GM12878 (cell line): ENCODE data around the gene CAB39. TPM values are rescaled to one million over a fixed set of nuclear protein-coding genes. Genes with fewer than 3 reads are reported as not detected.

Experiments used
- ATAC-seq: fragments of 200-7000 bp; cut with Tn5 transposase; 3 replicates; pipeline ENCODE4 v1.9.1; 2020; ENCODE audit warnings: mild to moderate bottlenecking, moderate library complexity
- BruUV-seq: library from RNA; stranded (reverse); fragments of 400-500 nt; replicated peaks from 2 replicates; lab custom pipeline; 2021; lab: Mats Ljungman, UMichigan
- CTCF ChIA-PET: fragments of 300-600 bp; sonication (Branson Sonifier 250); formaldehyde crosslinking; extraction: SDS; loops from one replicate; lab custom pipeline; 2021; ENCODE audit warnings: inconsistent platforms; lab: Yijun Ruan, JAX
- POLR2A ChIA-PET: fragments of 350-600 bp; formaldehyde crosslinking; extraction: SDS; loops from one replicate; lab custom pipeline; 2021; ENCODE audit warnings: inconsistent platforms; lab: Charles Lee
- RAD21 ChIA-PET: fragments of 300-600 bp; sonication (Branson Sonifier 250); formaldehyde crosslinking; loops from one replicate; lab custom pipeline; 2023; ENCODE audit warnings: antibody characterized with exemption; ENCODE audit not compliant: unreplicated experiment; lab: Charles Lee
- SMC1A ChIA-PET: fragments of 300-600 bp; sonication (Branson Sonifier 250); formaldehyde crosslinking; loops from one replicate; lab custom pipeline; 2023; ENCODE audit not compliant: unreplicated experiment, uncharacterized antibody; lab: Charles Lee
- DNase-seq: peaks from one replicate; pipeline ENCODE4 v3.0.0-alpha.2; 2011; ENCODE audit warnings: low read depth, low spot score
- FAIRE-seq: peaks from 3 replicates; lab custom pipeline; 2011; peaks lifted over from hg19 to GRCh38; lab: Jason Lieb, UNC
- H2AFZ ChIP-seq: 2 replicates; pipeline ENCODE4 v1.6.0; 2011; ENCODE audit warnings: low read depth, low read length, control low read depth; ENCODE audit not compliant: control insufficient read depth
- H3K27ac ChIP-seq: 2 replicates; pipeline ENCODE4 v1.5.1; 2011; ENCODE audit warnings: control low read depth; ENCODE audit not compliant: control insufficient read depth, insufficient read depth
- H3K27me3 ChIP-seq, 2 experiments: replicated peaks in 1 of 2; 2 replicates each; pipeline versions ENCODE4 v1.6.0 to v1.6.1; 2011; ENCODE audit warnings: low read length in 1 of 2; ENCODE audit not compliant: control insufficient read depth in 2 of 2, insufficient read depth in 2 of 2
- H3K36me3 ChIP-seq, 2 experiments: 2 replicates each; pipeline ENCODE4 v1.5.1; 2011; ENCODE audit warnings: low read length in 1 of 2; ENCODE audit not compliant: control insufficient read depth in 2 of 2, insufficient read depth in 2 of 2
- H3K4me1 ChIP-seq: 2 replicates; pipeline ENCODE4 v1.6.1; 2011; ENCODE audit warnings: mild to moderate bottlenecking, low read length, moderate library complexity, mixed read lengths; ENCODE audit not compliant: control insufficient read depth, insufficient read depth
- H3K4me2 ChIP-seq: 2 replicates; pipeline ENCODE4 v1.6.0; 2011; ENCODE audit warnings: control low read depth; ENCODE audit not compliant: control insufficient read depth, insufficient read depth
- H3K4me3 ChIP-seq: fragments of 200-600 bp; sonication (generic); 2 replicates; pipeline ENCODE4 v1.5.1; 2016
- H3K79me2 ChIP-seq: 2 replicates; pipeline ENCODE4 v1.6.0; 2011; ENCODE audit warnings: low read length; ENCODE audit not compliant: control insufficient read depth, insufficient read depth
- H3K9ac ChIP-seq: 2 replicates; pipeline ENCODE4 v1.8.0; 2011; ENCODE audit warnings: low read length, control low read depth, mixed read lengths; ENCODE audit not compliant: control insufficient read depth, insufficient read depth
- H3K9me3 ChIP-seq: replicated peaks from 3 replicates; pipeline ENCODE4 v1.5.1; 2011; ENCODE audit warnings: mild to moderate bottlenecking, low read length; ENCODE audit not compliant: control insufficient read depth, insufficient read depth
- H4K20me1 ChIP-seq: 2 replicates; pipeline ENCODE4 v1.6.0; 2011; ENCODE audit not compliant: control insufficient read depth, insufficient read depth
- CREM ChIP-seq: IDR thresholded peaks from 2 replicates; pipeline ENCODE4 v1.6.1; 2014; ENCODE audit warnings: antibody characterized with exemption, low read depth
- FOXM1 ChIP-seq: IDR thresholded peaks from 2 replicates; pipeline ENCODE4 v1.6.1; 2012; ENCODE audit warnings: low read depth, mild to moderate bottlenecking, inconsistent platforms, low read length, moderate library complexity
- GABPA ChIP-seq: IDR thresholded peaks from 2 replicates; pipeline ENCODE4 v1.6.1; 2014; ENCODE audit warnings: antibody characterized with exemption, low read depth, mild to moderate bottlenecking, inconsistent platforms
- SUZ12 ChIP-seq: fragments of 200-600 bp; sonication (generic); IDR thresholded peaks from one replicate; pipeline ENCODE4 v1.6.1; 2018; ENCODE audit warnings: antibody characterized with exemption, mild to moderate bottlenecking; ENCODE audit not compliant: unreplicated experiment
- YY1 ChIP-seq: IDR thresholded peaks from 2 replicates; pipeline ENCODE4 v1.6.1; 2011; ENCODE audit warnings: low read depth, mild to moderate bottlenecking, low read length
- WGBS: methylation state at CpG from one replicate; pipeline ENCODE4 v1.1.6; 2016; ENCODE audit warnings: low lambda C conversion rate; ENCODE audit not compliant: insufficient replicate concordance, insufficient coverage; ENCODE audit errors: missing lambda C conversion rate; 5-methylcytosine and 5-hydroxymethylcytosine counted together
- in situ Hi-C: fragments of 300-500 bp; cut with MboI; formaldehyde crosslinking; loops from 9 replicates; pipeline ENCODE4 v1.14.3; 2018; ENCODE audit warnings: mixed read lengths
- intact Hi-C: fragments of 100-400 bp; cut with micrococcal nuclease; formaldehyde crosslinking; loops from one replicate; pipeline ENCODE4 v1.14.2; 2022; ENCODE audit not compliant: unreplicated experiment
- polyA plus RNA-seq, 11 experiments: library from polyadenylated mRNA; depleted of rRNA in 4 of 11; unstranded in 6 of 11; stranded (reverse) in 5 of 11; fragments of >200 nt; fragmentation: Nextera tagmentation in 4 of 11; fragmentation: Illumina TruSeq in 1 of 11; extraction: Ambion mirVana in 4 of 11; extraction: Trizol in 1 of 11; gene quantifications; 1 replicate in 1 of 11; 2 replicates in 10 of 11; pipeline versions ENCODE4 v1.2.1 to v1.2.3, GENCODE V29; 2011 to 2016; ENCODE audit warnings: inconsistent platforms in 2 of 11, missing spikeins in 2 of 11, low read depth in 1 of 11
- total RNA-seq, 4 experiments: library from RNA; depleted of rRNA in 3 of 4; stranded (reverse); fragments of >200 nt in 3 of 4; fragmentation: Illumina TruSeq in 1 of 4; extraction: Trizol in 1 of 4; gene quantifications; 2 replicates each; pipeline versions ENCODE4 v1.2.1 to v1.2.3, GENCODE V29; 2013 to 2021
- TF ChIP-seq, protein P1 (sequence below): IDR thresholded peaks from 2 replicates; pipeline ENCODE4 v1.6.1; 2012; ENCODE audit warnings: low read length, inconsistent platforms

The CAB39 gene
- total and polyA plus RNA-seq, 10 of the 15 experiments (the other 5 are each of a cell fraction or from before 2014, with no cell fraction given) = 13.3 to 129 (median 62.9) TPM

DNA sequence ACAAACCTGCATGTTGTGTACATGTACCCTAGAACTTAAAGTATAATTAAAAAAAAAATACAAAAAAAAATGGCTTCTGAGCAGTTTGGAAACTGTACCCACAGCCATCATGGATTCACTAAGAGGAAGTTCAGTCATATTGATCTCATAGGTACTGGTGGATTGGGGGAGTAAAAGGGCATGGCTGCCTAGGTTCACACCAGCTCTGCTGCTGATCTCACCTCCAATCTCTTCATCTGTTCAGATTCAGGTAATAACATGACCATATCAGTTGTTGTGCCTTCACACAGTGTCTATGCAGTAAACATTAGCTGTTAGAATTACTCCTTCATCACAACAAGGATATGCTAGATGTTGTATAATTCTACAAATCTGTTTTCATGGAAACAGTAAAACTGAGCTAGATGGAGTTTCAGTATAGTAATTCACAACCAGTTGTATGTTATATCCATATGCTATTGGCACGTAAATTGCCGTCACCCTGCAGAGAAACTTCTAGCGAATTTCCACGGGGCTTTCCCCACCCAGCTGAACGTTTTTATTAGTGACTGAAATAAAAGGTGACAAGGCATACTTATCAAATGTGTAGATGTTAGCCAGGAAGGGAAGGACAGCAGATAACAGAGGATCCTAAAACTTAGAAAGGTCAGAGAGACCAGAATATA is 92.8 kb downstream of the CAB39 start:
- Histone ChIP-seq H3K4me1 (no peaks in the 10 kb centered on the region), H3K4me3 (no peak overlapping the region), H3K9ac (no peak overlapping the region), H2AFZ (no peak overlapping the region), H3K9me3 (no peaks in the 10 kb centered on the region; the same call in 1 of the 3 replicates), H3K79me2 (no peaks in the 10 kb centered on the region), H3K27ac (no peak overlapping the region; the same call in 1 of the 2 replicates), H3K27me3 (no peaks in the 10 kb centered on the region), H3K36me3 (peaks cover 11 to 21% of the 10 kb centered on the region in 2 experiments), H3K4me2 (no peak overlapping the region), H4K20me1 (no peaks in the 10 kb centered on the region; the same call in 1 of the 2 replicates)
- no peak for FAIRE-seq
- TF ChIP-seq, protein P1, sequence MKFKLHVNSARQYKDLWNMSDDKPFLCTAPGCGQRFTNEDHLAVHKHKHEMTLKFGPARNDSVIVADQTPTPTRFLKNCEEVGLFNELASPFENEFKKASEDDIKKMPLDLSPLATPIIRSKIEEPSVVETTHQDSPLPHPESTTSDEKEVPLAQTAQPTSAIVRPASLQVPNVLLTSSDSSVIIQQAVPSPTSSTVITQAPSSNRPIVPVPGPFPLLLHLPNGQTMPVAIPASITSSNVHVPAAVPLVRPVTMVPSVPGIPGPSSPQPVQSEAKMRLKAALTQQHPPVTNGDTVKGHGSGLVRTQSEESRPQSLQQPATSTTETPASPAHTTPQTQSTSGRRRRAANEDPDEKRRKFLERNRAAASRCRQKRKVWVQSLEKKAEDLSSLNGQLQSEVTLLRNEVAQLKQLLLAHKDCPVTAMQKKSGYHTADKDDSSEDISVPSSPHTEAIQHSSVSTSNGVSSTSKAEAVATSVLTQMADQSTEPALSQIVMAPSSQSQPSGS = no peak
- TF ChIP-seq GABPA (no peak), YY1 (peak; percentile 32; the same call in 1 of the 2 replicates), SUZ12 (no peak), CREM (0 out of 2 replicates have a peak, but pooled peaks have one; percentile 19), FOXM1 (peak; percentile 66; the same call in 1 of the 2 replicates)
- intact Hi-C loops (no loop called here), in situ Hi-C loops (loop anchor here (10.0 kb wide), 1 partner anchor 801 kb away; no protein-coding TSS in a partner anchor)
- ATAC-seq = peak; percentile 57
- 39% methylated on average over 5 of the region's 5 CpGs for WGBS
- ChIA-PET RAD21 (no interaction called here), SMC1A (interaction anchor here (1.0 to 1.3 kb wide), 3 partner anchors 9 to 19 kb away, joined by 3 to 4 read pairs (median 3); no protein-coding TSS in a partner anchor), POLR2A (interaction anchor here (0.7 kb wide), 1 partner anchor 83 kb away, joined by 5 read pairs; no protein-coding TSS in a partner anchor), CTCF (interaction anchor here (0.6 to 1.3 kb wide), 6 partner anchors 8 to 91 kb away, joined by 3 to 8 read pairs (median 4); no protein-coding TSS in a partner anchor)
- no TSS peak for BruUV-seq
- DNase-seq = no peak
